Fibroblast of lung (primary cell): ENCODE results near the gene ABLIM3.

Experiments
- EZH2 ChIP-seq: IDR thresholded peaks from 2 replicates; pipeline ENCODE4 v1.5.1; 2012; ENCODE audit warnings: low read length, control low read depth, mild to moderate bottlenecking; ENCODE audit errors: missing control alignments
- TF ChIP-seq, protein P1 (sequence below), 2 donors: IDR thresholded peaks in 1 of 2; conservative IDR thresholded peaks in 1 of 2; 1 replicate in 1 of 2; 2 replicates in 1 of 2; pipeline ENCODE4 v1.5.1; 2011 to 2012; ENCODE audit warnings: low read length in 2 of 2, control low read depth in 1 of 2, inconsistent platforms in 1 of 2, low read depth in 1 of 2, mild to moderate bottlenecking in 1 of 2

DNA sequence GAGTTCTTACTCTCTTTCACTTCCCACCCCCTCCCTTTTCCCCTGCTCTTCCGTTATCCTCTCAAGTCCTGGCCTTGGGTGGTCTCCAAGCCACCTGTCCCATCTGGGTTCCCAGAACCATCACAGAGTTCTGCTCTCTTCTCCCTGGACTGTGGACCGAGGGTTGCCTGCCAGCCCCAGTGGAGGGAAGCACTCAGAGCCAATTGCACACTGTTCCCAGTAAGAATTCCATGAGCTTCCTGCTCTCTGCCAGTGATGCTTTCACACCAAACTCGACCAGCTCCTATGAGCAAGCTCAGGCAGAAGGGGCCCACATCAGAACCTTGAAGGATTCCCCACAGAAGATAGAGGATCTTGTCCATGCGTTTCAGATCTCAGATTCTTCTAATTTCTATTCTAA lies 110.3 kb downstream of the ABLIM3 start:
- TF ChIP-seq, protein P1, sequence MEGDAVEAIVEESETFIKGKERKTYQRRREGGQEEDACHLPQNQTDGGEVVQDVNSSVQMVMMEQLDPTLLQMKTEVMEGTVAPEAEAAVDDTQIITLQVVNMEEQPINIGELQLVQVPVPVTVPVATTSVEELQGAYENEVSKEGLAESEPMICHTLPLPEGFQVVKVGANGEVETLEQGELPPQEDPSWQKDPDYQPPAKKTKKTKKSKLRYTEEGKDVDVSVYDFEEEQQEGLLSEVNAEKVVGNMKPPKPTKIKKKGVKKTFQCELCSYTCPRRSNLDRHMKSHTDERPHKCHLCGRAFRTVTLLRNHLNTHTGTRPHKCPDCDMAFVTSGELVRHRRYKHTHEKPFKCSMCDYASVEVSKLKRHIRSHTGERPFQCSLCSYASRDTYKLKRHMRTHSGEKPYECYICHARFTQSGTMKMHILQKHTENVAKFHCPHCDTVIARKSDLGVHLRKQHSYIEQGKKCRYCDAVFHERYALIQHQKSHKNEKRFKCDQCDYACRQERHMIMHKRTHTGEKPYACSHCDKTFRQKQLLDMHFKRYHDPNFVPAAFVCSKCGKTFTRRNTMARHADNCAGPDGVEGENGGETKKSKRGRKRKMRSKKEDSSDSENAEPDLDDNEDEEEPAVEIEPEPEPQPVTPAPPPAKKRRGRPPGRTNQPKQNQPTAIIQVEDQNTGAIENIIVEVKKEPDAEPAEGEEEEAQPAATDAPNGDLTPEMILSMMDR (conservative IDR thresholded peaks at IDR 0.05 in 1 of 2, IDR thresholded peaks at IDR 0.05 in 1 of 2; ENCODE audit: low read depth in 1 of 2, low read length in 2 of 2), result no peak
- TF ChIP-seq EZH2, result no peak
